Astrocyte of the cerebellum (primary cell): ENCODE data around the gene MND1.

ENCODE experiments used
- DNase-seq: peaks from one replicate; pipeline ENCODE4 v3.0.0-alpha.2; 2011; ENCODE audit warnings: low read depth
- H3K4me3 ChIP-seq: 2 replicates; pipeline ENCODE4 v1.5.1; 2011; ENCODE audit warnings: mild to moderate bottlenecking, low read depth, low read length, moderate library complexity
- in situ Hi-C: cut with HindIII; loops from 2 replicates; pipeline ENCODE4 v1.10.0; 2017; ENCODE audit warnings: low sequenced_read_pairs
- TF ChIP-seq, protein P1 (sequence below): IDR thresholded peaks from 2 replicates; pipeline ENCODE4 v1.5.1; 2012; ENCODE audit warnings: low read length, low read depth, moderate library complexity, mild to moderate bottlenecking; ENCODE audit errors: missing control alignments

The MND1 gene

DNA sequence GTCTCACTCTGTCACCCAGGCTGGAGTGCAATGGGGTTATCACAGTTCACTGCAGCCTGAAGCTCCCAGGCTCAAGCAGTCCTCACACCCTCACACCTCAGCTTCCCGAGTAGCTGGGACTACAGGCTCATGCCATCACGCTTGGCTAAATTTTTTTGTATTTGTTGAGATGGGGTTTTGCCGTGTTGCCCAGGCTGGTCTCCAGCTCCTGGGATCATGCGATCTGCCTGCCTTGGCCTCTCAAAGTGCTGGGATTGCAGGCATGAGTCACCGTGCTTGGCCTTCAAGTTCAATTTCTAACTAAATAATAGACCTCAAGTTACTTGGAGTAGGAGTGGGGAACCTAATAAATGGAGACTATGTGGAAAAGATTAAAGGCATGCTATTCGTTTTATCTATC, 48.9 kb downstream of the MND1 start:
- TF ChIP-seq, protein P1, sequence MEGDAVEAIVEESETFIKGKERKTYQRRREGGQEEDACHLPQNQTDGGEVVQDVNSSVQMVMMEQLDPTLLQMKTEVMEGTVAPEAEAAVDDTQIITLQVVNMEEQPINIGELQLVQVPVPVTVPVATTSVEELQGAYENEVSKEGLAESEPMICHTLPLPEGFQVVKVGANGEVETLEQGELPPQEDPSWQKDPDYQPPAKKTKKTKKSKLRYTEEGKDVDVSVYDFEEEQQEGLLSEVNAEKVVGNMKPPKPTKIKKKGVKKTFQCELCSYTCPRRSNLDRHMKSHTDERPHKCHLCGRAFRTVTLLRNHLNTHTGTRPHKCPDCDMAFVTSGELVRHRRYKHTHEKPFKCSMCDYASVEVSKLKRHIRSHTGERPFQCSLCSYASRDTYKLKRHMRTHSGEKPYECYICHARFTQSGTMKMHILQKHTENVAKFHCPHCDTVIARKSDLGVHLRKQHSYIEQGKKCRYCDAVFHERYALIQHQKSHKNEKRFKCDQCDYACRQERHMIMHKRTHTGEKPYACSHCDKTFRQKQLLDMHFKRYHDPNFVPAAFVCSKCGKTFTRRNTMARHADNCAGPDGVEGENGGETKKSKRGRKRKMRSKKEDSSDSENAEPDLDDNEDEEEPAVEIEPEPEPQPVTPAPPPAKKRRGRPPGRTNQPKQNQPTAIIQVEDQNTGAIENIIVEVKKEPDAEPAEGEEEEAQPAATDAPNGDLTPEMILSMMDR: no peak
- no peak overlapping the region for H3K4me3 ChIP-seq
- in situ Hi-C loops: no loop called here
- DNase-seq: peak; percentile 49

DNA sequence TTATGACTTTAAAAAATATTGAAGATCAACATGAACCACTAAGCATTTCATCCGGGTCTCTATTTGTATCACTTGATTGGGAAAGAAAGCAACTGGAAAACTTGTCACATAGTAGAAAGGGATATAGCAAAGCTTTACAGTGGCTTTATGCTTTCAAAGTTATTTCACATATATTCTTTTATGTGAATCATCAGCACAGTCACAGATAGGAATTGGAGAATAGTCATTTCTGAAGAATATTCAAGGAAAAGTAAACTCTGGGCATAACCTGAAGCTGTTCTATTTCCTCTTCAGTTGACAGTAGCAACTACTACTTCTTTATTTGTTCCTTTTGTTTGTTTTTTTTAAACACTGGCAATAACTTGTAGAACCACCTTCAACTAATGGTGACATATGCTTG, 50.5 kb downstream of the MND1 start:
- DNase-seq: no peak
- in situ Hi-C loops: no loop called here
- TF ChIP-seq, protein P1: no peak
- H3K4me3 ChIP-seq: no peak overlapping the region

DNA sequence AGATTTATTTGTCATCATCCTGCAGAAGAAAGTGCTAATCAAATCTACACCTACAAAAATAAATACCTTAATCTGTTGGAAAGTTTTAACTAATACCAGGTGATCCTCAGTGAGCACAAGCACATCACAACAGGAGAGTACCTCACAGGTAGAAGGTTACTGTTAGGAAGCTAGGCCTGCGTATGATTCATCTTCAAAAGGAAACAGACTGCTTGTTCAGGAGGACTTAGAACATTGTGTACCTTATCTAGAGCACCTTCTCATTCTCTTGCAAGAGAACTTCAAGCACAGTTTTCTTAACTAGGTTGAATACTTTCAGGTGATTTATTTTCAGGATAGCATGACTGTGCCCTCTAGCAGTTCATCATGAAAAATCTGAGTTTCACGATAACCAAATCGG, 54.2 kb downstream of the MND1 start:
- TF ChIP-seq, protein P1: no peak
- in situ Hi-C loops: no loop called here

DNA sequence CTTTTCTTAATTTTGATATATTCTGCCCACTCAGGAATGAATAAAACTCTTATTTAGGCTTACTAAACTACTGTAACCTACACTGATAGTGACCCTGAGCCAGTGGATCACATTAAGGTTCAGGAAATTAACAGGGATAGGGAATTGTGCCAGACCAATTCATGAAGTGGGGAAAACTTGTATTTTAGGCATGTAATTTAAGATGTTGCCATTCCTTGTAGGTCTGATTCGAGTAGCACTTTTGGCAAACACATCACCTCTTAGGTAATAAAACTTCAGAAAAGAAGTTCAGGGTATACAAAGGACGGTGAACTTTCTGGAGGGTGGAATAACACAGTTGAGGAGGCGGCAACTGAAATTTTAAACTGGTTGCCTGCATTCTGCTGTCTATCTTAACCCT, 54.9 kb downstream of the MND1 start:
- in situ Hi-C loops: no loop called here
- no peak overlapping the region for H3K4me3 ChIP-seq

More for the DNA sequence above, 54.2 kb downstream of the MND1 start:
- no peak overlapping the region for H3K4me3 ChIP-seq
- no peak for DNase-seq

DNA sequence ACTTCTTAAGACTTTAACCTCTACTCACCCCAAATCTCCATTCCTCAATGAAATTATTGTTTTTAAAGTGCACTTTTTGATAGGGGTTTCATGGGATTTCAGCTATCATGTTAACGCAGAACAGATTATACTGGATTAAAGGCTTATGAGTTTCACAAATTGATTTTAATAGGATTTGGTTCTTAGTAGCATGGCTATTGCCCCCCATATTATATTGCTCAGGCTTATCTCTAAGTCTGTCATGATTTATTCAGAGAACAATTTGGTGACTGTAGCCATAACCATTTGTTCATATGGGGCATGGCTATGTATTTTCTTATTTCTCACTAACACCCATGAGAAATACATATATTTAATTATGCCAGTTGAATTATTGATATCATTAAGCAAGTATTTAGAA, 57.0 kb downstream of the MND1 start:
- TF ChIP-seq, protein P1: no peak
- in situ Hi-C loops: no loop called here

More for the DNA sequence above, 54.9 kb downstream of the MND1 start:
- TF ChIP-seq, protein P1: no peak
- no peak for DNase-seq

DNA sequence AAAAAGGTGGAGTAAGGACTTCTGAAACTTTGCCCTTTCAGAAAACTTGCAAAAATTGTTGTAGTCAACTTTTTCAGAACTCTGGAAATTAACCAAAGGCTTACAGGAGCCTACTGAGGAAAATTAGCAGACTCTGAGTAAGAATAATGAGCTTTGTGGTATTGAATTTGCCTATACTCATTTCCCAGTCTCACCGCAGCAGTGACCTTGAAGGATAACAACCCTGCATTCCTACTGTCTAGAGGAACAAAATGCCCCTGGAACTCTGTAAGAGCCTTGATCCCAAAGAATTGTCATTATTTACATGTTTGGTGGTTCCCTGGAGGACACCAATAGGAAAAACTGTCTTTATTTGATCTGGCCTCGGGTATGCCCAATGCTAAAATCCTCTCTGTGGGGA, 57.9 kb downstream of the MND1 start:
- H3K4me3 ChIP-seq: no peak overlapping the region
- in situ Hi-C loops: no loop called here
- TF ChIP-seq, protein P1: no peak
- peak; percentile 23 for DNase-seq

More for the DNA sequence above, 57.0 kb downstream of the MND1 start:
- no peak for DNase-seq
- H3K4me3 ChIP-seq: no peak overlapping the region

DNA sequence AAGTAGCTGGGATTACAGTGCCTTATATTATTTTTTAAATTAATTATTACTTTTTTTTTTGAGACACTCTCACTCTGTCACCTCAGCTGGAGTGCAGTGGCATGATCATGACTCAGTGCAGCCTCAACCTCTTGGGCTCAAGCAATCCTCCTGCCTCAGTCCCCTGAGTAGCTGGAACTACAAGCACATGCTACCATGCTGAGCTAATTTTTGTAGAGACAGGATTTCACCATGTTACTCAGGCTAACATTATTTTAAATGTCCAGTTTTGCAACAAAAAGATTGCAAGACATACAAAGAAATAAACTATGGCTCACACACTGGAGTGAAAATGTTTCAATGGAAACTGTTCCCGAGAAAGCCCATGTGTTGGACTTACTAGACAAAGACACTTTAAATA, 59.2 kb downstream of the MND1 start:
- in situ Hi-C loops: no loop called here
- TF ChIP-seq, protein P1: no peak
- DNase-seq: no peak
- H3K4me3 ChIP-seq: no peak overlapping the region
